HG02870 (cell line): ENCODE data around the gene ETF1.

Experiments used
- ATAC-seq: cut with Tn5 transposase; IDR thresholded peaks from one replicate; pipeline ENCODE4 v1.9.1; 2021; ENCODE audit warnings: mild to moderate bottlenecking, moderate library complexity; ENCODE audit not compliant: unreplicated experiment

Gene ETF1

GRCh38 chr5:138542956-138543729 lies at the start of gene ETF1:
Gene ETF1, minus strand, starts transcription at chr5:138543236. Its CDS starts 318 bp downstream, at chr5:138542918.
- ATAC-seq = peak; percentile 89

GRCh38 chr5:138588013-138588788 lies 45.2 kb upstream of the ETF1 start:
- no peak for ATAC-seq

GRCh38 chr5:138585157-138585556 lies 42.1 kb upstream of the ETF1 start:
- no peak for ATAC-seq

GRCh38 chr5:138583984-138584637 lies 41.1 kb upstream of the ETF1 start:
- no peak for ATAC-seq

- ATAC-seq = no peak
These were observed 39.9 kb upstream of the ETF1 start for GRCh38 chr5:138582959-138583358.

GRCh38 chr5:138580777-138581176 lies 37.7 kb upstream of the ETF1 start:
- no peak for ATAC-seq

GRCh38 chr5:138580001-138580400 lies 37.0 kb upstream of the ETF1 start:
- no peak for ATAC-seq

- ATAC-seq = no peak
These were observed 36.5 kb upstream of the ETF1 start for GRCh38 chr5:138579517-138579863.

GRCh38 chr5:138577452-138577851 lies 34.4 kb upstream of the ETF1 start:
- ATAC-seq = no peak

GRCh38 chr5:138575194-138576015 lies 32.4 kb upstream of the ETF1 start, which contains the start of gene HSPA9:
Gene HSPA9, minus strand, starts transcription at chr5:138575401. Its CDS starts 83 bp downstream, at chr5:138575318.
- ATAC-seq = peak; percentile 79

- ATAC-seq = peak; percentile 21
These were observed 31.7 kb upstream of the ETF1 start for GRCh38 chr5:138574744-138575193.

GRCh38 chr5:138573949-138574670 lies 31.1 kb upstream of the ETF1 start:
- no peak for ATAC-seq

GRCh38 chr5:138573223-138573622 lies 30.2 kb upstream of the ETF1 start:
- ATAC-seq = no peak

GRCh38 chr5:138570871-138571270 lies 27.8 kb upstream of the ETF1 start:
- no peak for ATAC-seq

- no peak for ATAC-seq
These were observed 26.7 kb upstream of the ETF1 start for GRCh38 chr5:138569782-138570181.

- no peak for ATAC-seq
These were observed 25.2 kb upstream of the ETF1 start for GRCh38 chr5:138568061-138568824.

- ATAC-seq = no peak
These were observed 23.8 kb upstream of the ETF1 start for GRCh38 chr5:138566792-138567191.

- no peak for ATAC-seq
These were observed 22.2 kb upstream of the ETF1 start for GRCh38 chr5:138565100-138565821.

GRCh38 chr5:138564242-138564641 lies 21.2 kb upstream of the ETF1 start:
- no peak for ATAC-seq
